HEK293T (cell line): ENCODE measurements around the gene PSME2.

Experiments used
- CTCF ChIA-PET: fragments of 350-600 bp; formaldehyde crosslinking; extraction: SDS; loops from one replicate; lab custom pipeline; 2021; ENCODE audit warnings: antibody characterized with exemption, inconsistent platforms; lab: Yijun Ruan, JAX
- POLR2A ChIA-PET: fragments of 350-600 bp; formaldehyde crosslinking; extraction: SDS; loops from one replicate; lab custom pipeline; 2020; ENCODE audit warnings: antibody characterized with exemption, inconsistent platforms; lab: Yijun Ruan, JAX
- DNase-seq: peaks from one replicate; pipeline ENCODE4 v3.0.0; 2012; ENCODE audit warnings: mixed read lengths; ENCODE audit errors: extremely low spot score
- ARNT ChIP-seq: fragments of 450-650 bp; IDR thresholded peaks from 2 replicates; pipeline ENCODE4 v1.6.1; 2017; ENCODE audit warnings: mild to moderate bottlenecking
- BHLHE40 ChIP-seq: fragments of 450-650 bp; IDR thresholded peaks from 2 replicates; pipeline ENCODE4 v1.6.1; 2016; ENCODE audit warnings: mild to moderate bottlenecking, moderate library complexity, borderline replicate concordance
- CTBP1 ChIP-seq: fragments of 450-650 bp; IDR thresholded peaks from 2 replicates; pipeline ENCODE4 v1.6.1; 2016; ENCODE audit warnings: borderline replicate concordance
- ELF4 ChIP-seq: fragments of 450-650 bp; IDR thresholded peaks from 2 replicates; pipeline ENCODE4 v1.6.1; 2017; ENCODE audit warnings: antibody characterized with exemption
- FOXA1 ChIP-seq: fragments of 450-650 bp; IDR thresholded peaks from 2 replicates; pipeline ENCODE4 v1.6.1; 2016; ENCODE audit warnings: mild to moderate bottlenecking
- FOXK2 ChIP-seq: fragments of 450-650 bp; IDR thresholded peaks from 2 replicates; pipeline ENCODE4 v1.6.1; 2016; ENCODE audit warnings: mild to moderate bottlenecking
- FOXM1 ChIP-seq: fragments of 450-650 bp; IDR thresholded peaks from 2 replicates; pipeline ENCODE4 v1.6.1; 2017; ENCODE audit warnings: mild to moderate bottlenecking, borderline replicate concordance
- HDGF ChIP-seq: fragments of 450-650 bp; IDR thresholded peaks from 2 replicates; pipeline ENCODE4 v1.6.1; 2017; ENCODE audit warnings: antibody characterized with exemption, borderline replicate concordance
- L3MBTL2 ChIP-seq: fragments of 450-650 bp; conservative IDR thresholded peaks from 2 replicates; pipeline ENCODE4 v1.6.1; 2016; ENCODE audit warnings: mild to moderate bottlenecking
- LEF1 ChIP-seq: fragments of 450-650 bp; IDR thresholded peaks from 2 replicates; pipeline ENCODE4 v1.6.1; 2017; ENCODE audit warnings: mild to moderate bottlenecking, borderline replicate concordance
- NFRKB ChIP-seq: fragments of 450-650 bp; IDR thresholded peaks from 2 replicates; pipeline ENCODE4 v1.6.1; 2016; ENCODE audit warnings: mild to moderate bottlenecking, moderate library complexity
- SP1 ChIP-seq: fragments of 450-650 bp; IDR thresholded peaks from 2 replicates; pipeline ENCODE4 v1.6.1; 2017
- SUZ12 ChIP-seq: fragments of 450-650 bp; IDR thresholded peaks from 2 replicates; pipeline ENCODE4 v1.6.1; 2016; ENCODE audit warnings: mild to moderate bottlenecking
- TARDBP ChIP-seq: fragments of 450-650 bp; IDR thresholded peaks from 2 replicates; pipeline ENCODE4 v1.6.1; 2016
- ZNF384 ChIP-seq: fragments of 450-650 bp; IDR thresholded peaks from 2 replicates; pipeline ENCODE4 v1.6.1; 2016
- TF ChIP-seq, protein P1 (sequence below): fragments of 450-650 bp; IDR thresholded peaks from 2 replicates; pipeline ENCODE4 v1.6.1; 2016

The PSME2 gene

DNA sequence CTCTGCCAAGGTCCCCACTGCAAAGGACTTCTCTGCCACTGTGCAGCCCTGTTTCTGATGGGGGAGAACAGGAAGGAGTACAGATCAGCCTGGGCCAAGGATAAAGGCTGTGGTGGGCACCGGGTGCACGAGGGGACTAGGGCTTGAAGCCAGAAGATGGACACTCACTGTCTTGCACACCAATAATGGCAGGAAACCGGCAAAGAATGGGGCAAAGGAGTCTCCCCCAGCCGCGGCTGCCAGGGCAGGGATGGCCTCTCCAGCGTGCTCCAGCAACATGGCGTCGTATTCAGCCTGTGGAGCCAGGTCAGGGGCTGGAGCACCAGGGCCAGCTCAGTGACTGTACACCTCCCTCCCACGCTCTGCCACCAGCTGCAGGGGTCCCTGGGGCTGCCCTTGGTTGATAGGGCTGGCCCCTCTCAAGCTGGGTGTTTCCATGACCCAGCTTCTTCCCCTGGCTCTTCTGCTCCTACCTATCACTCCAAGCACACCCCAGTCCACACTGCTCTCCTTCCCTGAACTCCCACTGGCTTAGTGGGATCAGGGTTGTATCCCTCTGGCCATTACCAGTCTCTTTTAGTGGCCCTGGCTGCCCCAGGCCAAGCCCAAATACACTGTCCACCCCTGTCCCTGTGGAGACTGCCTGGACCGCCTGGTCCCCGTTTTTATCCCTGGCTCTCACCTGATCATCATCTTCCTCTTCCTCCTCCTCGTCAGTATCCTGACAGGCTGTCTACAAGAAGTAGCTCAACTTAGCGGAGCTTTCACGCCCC, 35.9 kb upstream of the PSME2 start:
- TF ChIP-seq TARDBP (no peak), FOXK2 (no peak), FOXM1 (no peak), SUZ12 (no peak), CTBP1 (no peak), NFRKB (no peak), ZNF384 (no peak), L3MBTL2 (no peak), BHLHE40 (no peak), SP1 (no peak), FOXA1 (no peak), ARNT (no peak)
- TF ChIP-seq, protein P1, sequence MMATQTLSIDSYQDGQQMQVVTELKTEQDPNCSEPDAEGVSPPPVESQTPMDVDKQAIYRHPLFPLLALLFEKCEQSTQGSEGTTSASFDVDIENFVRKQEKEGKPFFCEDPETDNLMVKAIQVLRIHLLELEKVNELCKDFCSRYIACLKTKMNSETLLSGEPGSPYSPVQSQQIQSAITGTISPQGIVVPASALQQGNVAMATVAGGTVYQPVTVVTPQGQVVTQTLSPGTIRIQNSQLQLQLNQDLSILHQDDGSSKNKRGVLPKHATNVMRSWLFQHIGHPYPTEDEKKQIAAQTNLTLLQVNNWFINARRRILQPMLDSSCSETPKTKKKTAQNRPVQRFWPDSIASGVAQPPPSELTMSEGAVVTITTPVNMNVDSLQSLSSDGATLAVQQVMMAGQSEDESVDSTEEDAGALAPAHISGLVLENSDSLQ, result no peak
- CTCF ChIA-PET, result interaction anchor here (1.1 kb wide), 1 partner anchor 124 kb away, joined by 3 read pairs; no protein-coding TSS in a partner anchor
- DNase-seq, result no peak
- POLR2A ChIA-PET, result interaction anchor here (0.8 to 1.0 kb wide), 2 partner anchors 31 to 41 kb away, joined by 3 to 4 read pairs; partner anchors contain the start of genes CHMP4A and EMC9

DNA sequence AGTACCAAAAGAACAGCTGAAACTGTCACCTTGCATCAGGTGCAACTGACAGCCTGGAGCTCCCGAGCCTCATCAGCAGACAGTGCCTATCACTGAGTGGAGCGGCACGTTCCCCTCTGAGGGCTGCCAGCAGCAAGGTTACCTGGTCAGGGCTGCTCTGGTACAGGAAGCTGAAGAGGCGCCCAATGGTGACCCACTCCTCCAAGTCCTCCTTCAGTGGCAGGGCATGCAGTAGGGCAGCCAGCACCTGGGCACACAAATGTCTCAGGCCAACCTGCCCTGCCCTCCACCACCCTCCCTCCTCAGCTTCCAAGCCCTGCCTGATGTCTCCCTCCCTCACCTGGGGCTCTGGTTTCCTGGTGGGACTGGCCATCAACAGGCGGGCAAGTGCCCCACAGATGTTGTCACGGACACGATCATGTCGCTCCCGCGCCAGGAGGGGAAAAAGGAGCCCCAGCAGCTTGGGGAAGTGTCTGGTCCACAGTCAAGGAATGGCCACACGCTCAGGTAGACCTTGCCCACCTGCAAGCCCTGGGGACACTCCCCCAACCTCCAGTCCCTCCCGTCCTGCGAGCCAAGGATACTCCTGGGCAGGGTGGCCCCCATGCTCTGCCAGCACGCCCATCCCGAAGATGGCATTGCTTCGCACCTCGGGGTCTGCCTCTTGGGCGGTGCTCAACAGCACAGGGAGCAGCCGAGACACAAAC, 35.1 kb upstream of the PSME2 start:
- DNase-seq, result no peak
- CTCF ChIA-PET, result interaction anchor here (1.1 to 2.1 kb wide), 2 partner anchors 20 to 123 kb away, joined by 3 to 10 read pairs; partner anchors contain the start of gene IRF9
- POLR2A ChIA-PET, result interaction anchor here (1.3 to 3.2 kb wide), 5 partner anchors 7 to 68 kb away, joined by 4 to 15 read pairs (median 7); partner anchors contain the start of genes DCAF11, IPO4, IRF9 and NRL
- no peak for TF ChIP-seq FOXA1
- no peak for TF ChIP-seq SP1
- no peak for TF ChIP-seq ARNT
- TF ChIP-seq ZNF384, result no peak
- no peak for TF ChIP-seq LEF1
- TF ChIP-seq NFRKB, result no peak
- no peak for TF ChIP-seq BHLHE40
- no peak for TF ChIP-seq FOXM1
- no peak for TF ChIP-seq TARDBP
- TF ChIP-seq SUZ12, result no peak
- TF ChIP-seq CTBP1, result no peak
- TF ChIP-seq FOXK2, result no peak
- TF ChIP-seq, protein P1, result no peak

DNA sequence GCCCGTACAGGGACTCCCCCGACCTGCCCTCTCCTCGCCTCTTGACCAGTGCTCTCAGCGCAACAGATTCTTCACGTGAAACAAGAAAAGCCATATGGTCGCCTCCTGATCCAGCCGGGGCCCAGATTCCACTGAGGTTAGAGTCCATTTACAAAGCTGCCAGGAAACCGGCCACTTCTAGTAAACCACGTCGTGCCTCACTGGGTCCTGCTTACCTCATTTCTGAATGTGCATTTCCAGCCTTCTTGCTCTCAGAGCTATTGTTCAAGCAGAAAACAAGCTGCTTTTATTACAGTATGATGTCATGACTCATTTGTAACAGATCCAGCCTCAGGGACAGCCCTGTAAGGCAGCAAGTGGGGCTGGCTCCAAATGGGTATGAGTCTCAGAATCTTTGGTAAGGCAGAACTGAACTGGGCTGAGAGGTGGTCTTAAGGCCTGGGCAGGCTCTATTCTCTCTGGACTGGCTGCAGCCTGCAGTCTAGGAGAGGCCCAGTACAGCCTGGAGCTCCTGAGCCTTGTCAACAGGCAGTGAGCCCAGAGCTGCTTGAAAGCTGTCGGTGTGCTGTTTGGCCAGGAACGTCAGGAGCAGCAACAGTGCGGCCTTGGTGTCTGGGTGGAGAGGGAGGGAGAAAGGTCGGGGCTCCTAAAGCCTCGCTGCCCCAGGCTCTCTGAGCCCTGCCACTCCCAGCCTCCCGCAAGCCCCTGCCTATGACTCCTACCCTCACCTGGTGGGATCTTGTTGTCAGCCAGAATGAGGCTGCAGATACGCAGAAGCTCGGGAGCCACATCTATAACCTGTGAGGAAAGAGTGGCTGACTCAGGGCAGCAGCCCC, 33.8 kb upstream of the PSME2 start:
- CTCF ChIA-PET, result interaction anchor here (2.1 kb wide), 1 partner anchor 19 kb away, joined by 10 read pairs; the partner anchor contains the start of gene IRF9
- POLR2A ChIA-PET, result interaction anchor here (1.2 to 3.2 kb wide), 9 partner anchors 9 to 86 kb away, joined by 3 to 15 read pairs (median 5); partner anchors contain the start of genes DCAF11, EMC9, IPO4 and IRF9
- DNase-seq, result no peak
- TF ChIP-seq FOXA1 (no peak), SUZ12 (no peak), FOXK2 (no peak), CTBP1 (no peak), HDGF (no peak)

DNA sequence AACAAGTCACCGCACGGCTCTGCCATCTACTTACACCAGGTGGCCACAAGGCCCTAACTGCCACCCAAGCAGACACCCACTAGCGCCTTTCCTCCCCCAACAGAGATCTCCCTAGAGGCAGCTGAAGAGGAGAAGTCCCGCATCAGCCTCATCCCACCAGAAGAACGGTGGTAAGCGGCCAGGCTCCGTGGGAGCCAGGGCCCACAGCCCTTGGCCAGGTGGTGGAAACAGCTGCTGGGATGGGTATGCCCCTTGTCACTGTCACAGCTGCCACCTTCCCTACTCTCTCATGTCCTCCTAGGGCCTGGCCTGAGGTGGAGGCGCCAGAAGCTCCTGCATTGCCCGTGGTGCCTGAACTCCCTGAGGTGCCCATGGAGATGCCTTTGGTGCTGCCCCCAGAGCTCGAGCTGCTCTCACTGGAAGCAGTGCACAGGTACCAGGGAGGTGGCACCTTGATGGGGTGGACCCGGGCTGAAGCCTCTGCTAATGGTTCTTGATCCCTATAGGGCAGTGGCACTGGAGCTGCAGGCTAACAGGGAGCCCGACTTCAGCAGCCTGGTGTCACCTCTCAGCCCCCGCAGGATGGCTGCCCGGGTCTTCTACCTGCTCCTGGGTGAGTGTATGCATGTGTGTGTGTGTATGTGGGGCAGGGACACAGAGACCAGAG, 33.0 kb upstream of the PSME2 start:
- no peak for DNase-seq
- ChIA-PET CTCF (interaction anchor here (1.2 to 2.1 kb wide), 2 partner anchors 18 kb away, joined by 4 to 10 read pairs; partner anchors contain the start of gene IRF9), POLR2A (interaction anchor here (0.7 to 3.2 kb wide), 8 partner anchors 9 to 117 kb away, joined by 3 to 15 read pairs (median 4); partner anchors contain the start of genes EMC9, IPO4, IRF9 and PCK2)
- no peak for TF ChIP-seq ARNT
- no peak for TF ChIP-seq FOXM1
- no peak for TF ChIP-seq TARDBP
- no peak for TF ChIP-seq BHLHE40
- TF ChIP-seq HDGF, result no peak
- TF ChIP-seq FOXK2, result no peak
- TF ChIP-seq, protein P1, result no peak
- TF ChIP-seq LEF1, result no peak
- TF ChIP-seq ELF4, result no peak
- no peak for TF ChIP-seq CTBP1
